IMR-90 (cell line): ENCODE measurements around the gene RUNX1. TPM values are rescaled to one million over a fixed set of nuclear protein-coding genes. Genes with fewer than 3 reads are reported as not detected.

Source experiments
- ATAC-seq: fragments of 200-7000 bp; cut with Tn5 transposase; 2 replicates; pipeline ENCODE4 v1.9.1; 2020; ENCODE audit warnings: low read depth, mild to moderate bottlenecking, moderate library complexity
- BruUV-seq: library from RNA; stranded (reverse); fragments of 400-500 nt; replicated peaks from 2 replicates; lab custom pipeline; 2021; lab: Mats Ljungman, UMichigan
- CTCF ChIA-PET: fragments of 300-600 bp; formaldehyde crosslinking; extraction: SDS; loops from one replicate; lab custom pipeline; 2021; ENCODE audit warnings: antibody characterized with exemption; lab: Yijun Ruan, JAX
- POLR2A ChIA-PET: fragments of 300-600 bp; sonication (Branson Sonifier 250); formaldehyde crosslinking; loops from one replicate; lab custom pipeline; 2022; ENCODE audit warnings: antibody characterized with exemption; ENCODE audit not compliant: unreplicated experiment; lab: Charles Lee
- DNase-seq: peaks from one replicate; pipeline ENCODE4 v3.0.0; 2013
- H2AFZ ChIP-seq: replicated peaks from 2 replicates; pipeline ENCODE3; 2013; ENCODE audit warnings: low read length, mild to moderate bottlenecking; ENCODE audit not compliant: poor library complexity
- H2AK5ac ChIP-seq: 2 replicates; pipeline ENCODE4 v1.6.1; 2013; ENCODE audit warnings: low read depth, low read length, inconsistent platforms
- H2AK9ac ChIP-seq: replicated peaks from 2 replicates; pipeline ENCODE3; 2013; ENCODE audit warnings: mild to moderate bottlenecking, low read depth, low read length, moderate library complexity; ENCODE audit not compliant: poor library complexity
- H2BK120ac ChIP-seq: 2 replicates; pipeline ENCODE4 v1.6.1; 2013; ENCODE audit warnings: low read depth, low read length, inconsistent platforms
- H2BK15ac ChIP-seq: 3 replicates; pipeline ENCODE4 v1.6.1; 2013; ENCODE audit warnings: low read depth, low read length, inconsistent platforms
- H2BK20ac ChIP-seq: 2 replicates; pipeline ENCODE4 v1.6.1; 2013; ENCODE audit warnings: low read depth, mild to moderate bottlenecking, inconsistent platforms, low read length, moderate library complexity
- H2BK5ac ChIP-seq: 2 replicates; pipeline ENCODE4 v1.6.1; 2013; ENCODE audit warnings: mild to moderate bottlenecking, low read depth, low read length, inconsistent platforms; ENCODE audit not compliant: poor library complexity, severe bottlenecking
- H3K14ac ChIP-seq: replicated peaks from 2 replicates; pipeline ENCODE4 v1.6.1; 2013; ENCODE audit warnings: low read depth, low read length, inconsistent platforms
- H3K18ac ChIP-seq: 2 replicates; pipeline ENCODE4 v1.6.1; 2013; ENCODE audit warnings: low read depth, low read length, control low read depth
- H3K23ac ChIP-seq: 2 replicates; pipeline ENCODE4 v1.6.1; 2013; ENCODE audit warnings: low read depth, low read length, inconsistent platforms
- H3K27ac ChIP-seq: 2 replicates; pipeline ENCODE4 v1.5.1; 2013; ENCODE audit warnings: mild to moderate bottlenecking, control low read depth, low read length; ENCODE audit not compliant: insufficient read depth
- H3K27me3 ChIP-seq: 2 replicates; pipeline ENCODE4 v1.6.1; 2013; ENCODE audit warnings: low read length; ENCODE audit not compliant: control insufficient read depth, insufficient read depth
- H3K36me3 ChIP-seq: 2 replicates; pipeline ENCODE4 v1.6.1; 2013; ENCODE audit warnings: low read length, mixed read lengths; ENCODE audit not compliant: control insufficient read depth, insufficient read depth
- H3K4ac ChIP-seq: 2 replicates; pipeline ENCODE4 v1.6.1; 2013; ENCODE audit warnings: low read depth, low read length, inconsistent platforms
- H3K4me1 ChIP-seq: 2 replicates; pipeline ENCODE4 v1.6.1; 2013; ENCODE audit warnings: low read length, mixed read lengths; ENCODE audit not compliant: control insufficient read depth, insufficient read depth
- H3K4me2 ChIP-seq: 2 replicates; pipeline ENCODE4 v1.6.1; 2013; ENCODE audit warnings: low read depth, mild to moderate bottlenecking, control low read depth, low read length, moderate library complexity
- H3K4me3 ChIP-seq: 2 replicates; pipeline ENCODE4 v1.5.1; 2013; ENCODE audit warnings: low read depth, mild to moderate bottlenecking, control low read depth, low read length, moderate library complexity; ENCODE audit not compliant: insufficient read depth
- H3K56ac ChIP-seq: 2 replicates; pipeline ENCODE4 v1.6.1; 2013; ENCODE audit warnings: low read length, inconsistent platforms; ENCODE audit not compliant: insufficient read depth; ENCODE audit errors: extremely low read depth
- H3K79me1 ChIP-seq, 2 experiments: 2 replicates each; pipeline ENCODE4 v1.6.1; 2013; ENCODE audit warnings: low read length in 2 of 2, inconsistent platforms in 1 of 2, low read depth in 1 of 2
- H3K9ac ChIP-seq: 2 replicates; pipeline ENCODE4 v1.6.1; 2013; ENCODE audit warnings: low read depth, low read length, control low read depth
- H3K9me1 ChIP-seq: 2 replicates; pipeline ENCODE4 v1.6.1; 2013; ENCODE audit warnings: low read length, inconsistent platforms; ENCODE audit not compliant: insufficient read depth
- H3K9me3 ChIP-seq: 2 replicates; pipeline ENCODE4 v1.6.1; 2013; ENCODE audit warnings: low read length; ENCODE audit not compliant: control insufficient read depth, insufficient read depth
- H4K20me1 ChIP-seq: 2 replicates; pipeline ENCODE4 v1.6.1; 2013; ENCODE audit warnings: low read length, inconsistent platforms; ENCODE audit not compliant: insufficient read depth
- H4K5ac ChIP-seq: 2 replicates; pipeline ENCODE4 v1.6.1; 2013; ENCODE audit warnings: mild to moderate bottlenecking, low read depth, low read length, control low read depth
- H4K8ac ChIP-seq, 2 experiments: 2 replicates each; pipeline ENCODE4 v1.6.1; 2013; ENCODE audit warnings: low read depth in 2 of 2, low read length in 2 of 2, control low read depth in 1 of 2, inconsistent platforms in 1 of 2
- H4K91ac ChIP-seq: 2 replicates; pipeline ENCODE4 v1.6.1; 2013; ENCODE audit warnings: low read depth, low read length, inconsistent platforms; ENCODE audit not compliant: insufficient read depth
- BHLHE40 ChIP-seq: fragments of 150-350 bp; IDR thresholded peaks from 2 replicates; pipeline ENCODE4 v1.6.1; 2016; ENCODE audit warnings: mild to moderate bottlenecking, low read depth, low read length
- CEBPB ChIP-seq: IDR thresholded peaks from 2 replicates; pipeline ENCODE4 v1.6.1; 2012; ENCODE audit warnings: low read depth, low read length, improper control_type of control experiment
- CHD1 ChIP-seq: IDR thresholded peaks from 2 replicates; pipeline ENCODE4 v1.6.1; 2012; ENCODE audit warnings: low read depth, low read length, improper control_type of control experiment
- FOS ChIP-seq: fragments of 150-350 bp; IDR thresholded peaks from 2 replicates; pipeline ENCODE4 v1.6.1; 2016; ENCODE audit warnings: low read depth, low read length
- MAFK ChIP-seq: IDR thresholded peaks from 2 replicates; pipeline ENCODE4 v1.6.1; 2012; ENCODE audit warnings: low read depth, low read length, improper control_type of control experiment
- MAZ ChIP-seq: IDR thresholded peaks from 2 replicates; pipeline ENCODE4 v1.6.1; 2012; ENCODE audit warnings: low read depth, mild to moderate bottlenecking, low read length, improper control_type of control experiment, moderate library complexity, borderline replicate concordance
- MXI1 ChIP-seq: IDR thresholded peaks from 2 replicates; pipeline ENCODE4 v1.6.1; 2012; ENCODE audit warnings: low read depth, mild to moderate bottlenecking, low read length, moderate library complexity, borderline replicate concordance
- NFE2L2 ChIP-seq: fragments of 150-350 bp; IDR thresholded peaks from 2 replicates; pipeline ENCODE4 v1.6.1; 2016; ENCODE audit warnings: low read depth, mild to moderate bottlenecking, low read length
- POLR2A ChIP-seq: IDR thresholded peaks from 2 replicates; pipeline ENCODE4 v1.6.1; 2012; ENCODE audit warnings: mild to moderate bottlenecking, low read depth, low read length
- RAD21 ChIP-seq: IDR thresholded peaks from 2 replicates; pipeline ENCODE4 v1.6.1; 2012; ENCODE audit warnings: low read length, improper control_type of control experiment
- RCOR1 ChIP-seq: IDR thresholded peaks from 2 replicates; pipeline ENCODE4 v1.6.1; 2012; ENCODE audit warnings: mild to moderate bottlenecking, low read length, improper control_type of control experiment; ENCODE audit not compliant: insufficient replicate concordance
- RFX5 ChIP-seq: IDR thresholded peaks from 2 replicates; pipeline ENCODE4 v1.8.0; 2012; ENCODE audit warnings: low read depth, mild to moderate bottlenecking, low read length, moderate library complexity
- SMC3 ChIP-seq: fragments of 150-350 bp; IDR thresholded peaks from 2 replicates; pipeline ENCODE4 v1.6.1; 2016; ENCODE audit warnings: low read depth, mild to moderate bottlenecking, antibody characterized with exemption, low read length, moderate library complexity
- dilution Hi-C: fragments of 300-500 bp; cut with HindIII; formaldehyde crosslinking; loops from one replicate; pipeline ENCODE4 v1.14.3; 2018; ENCODE audit warnings: low sequenced_read_pairs; ENCODE audit not compliant: unreplicated experiment
- in situ Hi-C: fragments of 300-500 bp; cut with MboI; formaldehyde crosslinking; loops from 3 replicates; pipeline ENCODE4 v1.14.3; 2019; ENCODE audit warnings: low sequenced_read_pairs, inconsistent platforms, mixed read lengths
- intact Hi-C: fragments of 100-400 bp; cut with micrococcal nuclease; formaldehyde crosslinking; loops from 2 replicates; pipeline ENCODE4 v1.10.0; 2022
- polyA plus RNA-seq, 3 experiments: library from polyadenylated mRNA; depleted of rRNA; stranded (reverse); fragments of >200 nt; gene quantifications; 2 replicates each; pipeline ENCODE4 v1.2.3, GENCODE V29; 2012; ENCODE audit warnings: low replicate concordance in 1 of 3
- total RNA-seq: library from RNA; depleted of rRNA; stranded (reverse); fragments of >200 nt; gene quantifications from 2 replicates; pipeline ENCODE4 v1.2.3, GENCODE V29; 2012
- TF ChIP-seq, protein P1 (sequence below): fragments of 150-350 bp; IDR thresholded peaks from 2 replicates; pipeline ENCODE4 v1.6.1; 2017; ENCODE audit warnings: mild to moderate bottlenecking, antibody characterized with exemption, low read length, low read depth
- TF ChIP-seq, protein P2 (sequence below): conservative IDR thresholded peaks from 2 replicates; pipeline ENCODE4 v1.5.1; 2012; ENCODE audit warnings: mild to moderate bottlenecking, low read depth, low read length, improper control_type of control experiment
- TF ChIP-seq, protein P3 (sequence below): fragments of 150-350 bp; IDR thresholded peaks from 2 replicates; pipeline ENCODE4 v1.6.1; 2016; ENCODE audit warnings: low read depth, mild to moderate bottlenecking, low read length, moderate library complexity, borderline replicate concordance

Gene RUNX1
- total and polyA plus RNA-seq, 2 of the 4 experiments (the other 2 are of a cell fraction) = 34.5 to 56.5 TPM

DNA sequence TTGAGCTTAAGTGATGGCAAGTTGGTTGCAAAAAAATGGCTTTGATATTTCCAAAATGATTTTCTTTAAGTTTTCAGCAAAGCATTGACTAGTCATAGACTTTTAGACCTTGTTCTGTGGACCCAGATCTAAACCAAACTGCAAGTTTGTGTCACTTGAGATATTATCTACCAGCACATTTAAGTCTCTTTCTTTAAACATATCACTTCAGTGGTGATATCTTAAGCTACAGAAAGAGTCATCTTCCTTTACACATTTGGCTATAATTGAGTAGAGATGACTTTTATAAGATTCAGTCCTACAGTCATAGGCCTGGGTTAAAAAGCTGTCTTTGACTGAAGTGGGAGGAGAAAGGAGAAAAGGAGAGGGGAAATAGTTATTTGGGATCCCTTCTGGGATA, 95.2 kb downstream of the RUNX1 start:
- Histone ChIP-seq H4K20me1 (no peaks in the 10 kb centered on the region), H3K4me2 (no peak overlapping the region), H2AFZ (no peak overlapping the region), H4K8ac (no peak overlapping the region), H2BK20ac (no peak overlapping the region), H3K4ac (no peak overlapping the region), H3K27me3 (no peaks in the 10 kb centered on the region), H2AK9ac (no peak overlapping the region), H3K9me3 (no peaks in the 10 kb centered on the region), H2AK5ac (no peak overlapping the region), H2BK5ac (no peak overlapping the region), H3K23ac (no peak overlapping the region), H3K56ac (no peak overlapping the region), H3K27ac (no peak overlapping the region), H3K79me1 (no peaks in the 10 kb centered on the region), H3K9ac (no peak overlapping the region), H4K91ac (no peak overlapping the region), H3K9me1 (peaks cover 6% of the 10 kb centered on the region; the same call in 1 of the 2 replicates), H3K4me3 (no peak overlapping the region), H3K4me1 (peaks cover 7% of the 10 kb centered on the region), H3K18ac (no peak overlapping the region), H2BK15ac (no peak overlapping the region), H3K36me3 (no peaks in the 10 kb centered on the region), H4K5ac (no peak overlapping the region), H2BK120ac (no peak overlapping the region), H3K14ac (no peak overlapping the region)
- DNase-seq (no peak), ATAC-seq (no peak)
- TF ChIP-seq NFE2L2 (no peak), POLR2A (no peak), SMC3 (no peak), BHLHE40 (no peak), CHD1 (no peak), RAD21 (no peak), MAFK (no peak), MXI1 (no peak), MAZ (no peak), RFX5 (no peak), FOS (no peak), CEBPB (no peak), RCOR1 (no peak)
- TF ChIP-seq, protein P1, sequence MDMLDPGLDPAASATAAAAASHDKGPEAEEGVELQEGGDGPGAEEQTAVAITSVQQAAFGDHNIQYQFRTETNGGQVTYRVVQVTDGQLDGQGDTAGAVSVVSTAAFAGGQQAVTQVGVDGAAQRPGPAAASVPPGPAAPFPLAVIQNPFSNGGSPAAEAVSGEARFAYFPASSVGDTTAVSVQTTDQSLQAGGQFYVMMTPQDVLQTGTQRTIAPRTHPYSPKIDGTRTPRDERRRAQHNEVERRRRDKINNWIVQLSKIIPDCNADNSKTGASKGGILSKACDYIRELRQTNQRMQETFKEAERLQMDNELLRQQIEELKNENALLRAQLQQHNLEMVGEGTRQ = no peak
- TF ChIP-seq, protein P2, sequence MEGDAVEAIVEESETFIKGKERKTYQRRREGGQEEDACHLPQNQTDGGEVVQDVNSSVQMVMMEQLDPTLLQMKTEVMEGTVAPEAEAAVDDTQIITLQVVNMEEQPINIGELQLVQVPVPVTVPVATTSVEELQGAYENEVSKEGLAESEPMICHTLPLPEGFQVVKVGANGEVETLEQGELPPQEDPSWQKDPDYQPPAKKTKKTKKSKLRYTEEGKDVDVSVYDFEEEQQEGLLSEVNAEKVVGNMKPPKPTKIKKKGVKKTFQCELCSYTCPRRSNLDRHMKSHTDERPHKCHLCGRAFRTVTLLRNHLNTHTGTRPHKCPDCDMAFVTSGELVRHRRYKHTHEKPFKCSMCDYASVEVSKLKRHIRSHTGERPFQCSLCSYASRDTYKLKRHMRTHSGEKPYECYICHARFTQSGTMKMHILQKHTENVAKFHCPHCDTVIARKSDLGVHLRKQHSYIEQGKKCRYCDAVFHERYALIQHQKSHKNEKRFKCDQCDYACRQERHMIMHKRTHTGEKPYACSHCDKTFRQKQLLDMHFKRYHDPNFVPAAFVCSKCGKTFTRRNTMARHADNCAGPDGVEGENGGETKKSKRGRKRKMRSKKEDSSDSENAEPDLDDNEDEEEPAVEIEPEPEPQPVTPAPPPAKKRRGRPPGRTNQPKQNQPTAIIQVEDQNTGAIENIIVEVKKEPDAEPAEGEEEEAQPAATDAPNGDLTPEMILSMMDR = no peak
- TF ChIP-seq, protein P3, sequence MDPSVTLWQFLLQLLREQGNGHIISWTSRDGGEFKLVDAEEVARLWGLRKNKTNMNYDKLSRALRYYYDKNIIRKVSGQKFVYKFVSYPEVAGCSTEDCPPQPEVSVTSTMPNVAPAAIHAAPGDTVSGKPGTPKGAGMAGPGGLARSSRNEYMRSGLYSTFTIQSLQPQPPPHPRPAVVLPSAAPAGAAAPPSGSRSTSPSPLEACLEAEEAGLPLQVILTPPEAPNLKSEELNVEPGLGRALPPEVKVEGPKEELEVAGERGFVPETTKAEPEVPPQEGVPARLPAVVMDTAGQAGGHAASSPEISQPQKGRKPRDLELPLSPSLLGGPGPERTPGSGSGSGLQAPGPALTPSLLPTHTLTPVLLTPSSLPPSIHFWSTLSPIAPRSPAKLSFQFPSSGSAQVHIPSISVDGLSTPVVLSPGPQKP = no peak
- dilution Hi-C loops (no loop called here), intact Hi-C loops (no loop called here), in situ Hi-C loops (no loop called here)
- ChIA-PET CTCF (no interaction called here), POLR2A (no interaction called here)
- BruUV-seq = no TSS peak
